HL-60 (cell line): ENCODE results near the gene OR56A1.

Source experiments
- DNase-seq, 2 experiments: peaks; one replicate each; pipeline ENCODE4 v3.0.0-alpha.2; 2010 to 2020; ENCODE audit warnings: low read depth in 1 of 2, low spot score in 1 of 2
- H3K27ac ChIP-seq: fragments of 250-450 bp; sonication (Bioruptor Pico); replicated peaks from 2 replicates; pipeline ENCODE4 v1.5.1; 2020; ENCODE audit warnings: mild to moderate bottlenecking, moderate library complexity
- H3K27me3 ChIP-seq: fragments of 250-450 bp; sonication (Bioruptor Pico); 2 replicates; pipeline ENCODE4 v1.5.1; 2021; ENCODE audit warnings: mild to moderate bottlenecking, moderate library complexity; ENCODE audit not compliant: insufficient read depth, poor library complexity, severe bottlenecking
- H3K4me3 ChIP-seq: replicated peaks from 2 replicates; pipeline ENCODE4 v1.5.1; 2011; ENCODE audit warnings: mild to moderate bottlenecking, control low read depth, low read length; ENCODE audit not compliant: insufficient read depth
- GABPA ChIP-seq: IDR thresholded peaks from 2 replicates; pipeline ENCODE4 v1.6.1; 2012; ENCODE audit warnings: low read depth
- POLR2AphosphoS5 ChIP-seq: IDR thresholded peaks from 2 replicates; pipeline ENCODE4 v1.6.1; 2012; ENCODE audit warnings: low read depth
- REST ChIP-seq: IDR thresholded peaks from 2 replicates; pipeline ENCODE4 v1.6.1; 2012; ENCODE audit warnings: low read depth; ENCODE audit not compliant: insufficient replicate concordance
- SPI1 ChIP-seq: IDR thresholded peaks from 2 replicates; pipeline ENCODE4 v1.6.1; 2012; ENCODE audit warnings: low read depth, mild to moderate bottlenecking, borderline replicate concordance
- TF ChIP-seq, protein P1 (sequence below): IDR thresholded peaks from one replicate; pipeline ENCODE4 v1.5.1; 2011; ENCODE audit warnings: low read length, control low read depth, inconsistent platforms; ENCODE audit not compliant: insufficient read depth

The OR56A1 gene

DNA sequence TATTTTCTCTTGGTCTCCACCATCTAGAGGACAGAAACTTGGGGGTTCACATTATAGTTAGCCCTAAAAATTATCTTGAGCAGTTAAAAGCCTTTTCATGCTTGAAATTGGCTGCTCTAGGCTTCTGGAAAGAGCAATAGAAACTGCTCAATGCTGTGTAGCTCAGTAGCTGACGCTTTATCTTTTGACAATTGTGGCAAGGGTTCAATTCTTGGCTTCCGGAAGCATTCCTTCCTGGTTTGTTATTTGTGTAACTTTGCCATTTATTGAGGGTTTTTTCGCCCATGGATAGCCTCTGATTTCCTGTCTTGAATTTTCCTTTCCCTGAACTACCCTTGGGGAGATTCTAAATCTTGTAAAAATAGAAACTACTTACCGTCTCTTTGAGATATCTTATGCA lies 10.3 kb upstream of the OR56A1 start:
- H3K27ac ChIP-seq, result no peak overlapping the region
- TF ChIP-seq SPI1, result no peak
- TF ChIP-seq REST, result no peak
- no peak for TF ChIP-seq GABPA
- TF ChIP-seq, protein P1, sequence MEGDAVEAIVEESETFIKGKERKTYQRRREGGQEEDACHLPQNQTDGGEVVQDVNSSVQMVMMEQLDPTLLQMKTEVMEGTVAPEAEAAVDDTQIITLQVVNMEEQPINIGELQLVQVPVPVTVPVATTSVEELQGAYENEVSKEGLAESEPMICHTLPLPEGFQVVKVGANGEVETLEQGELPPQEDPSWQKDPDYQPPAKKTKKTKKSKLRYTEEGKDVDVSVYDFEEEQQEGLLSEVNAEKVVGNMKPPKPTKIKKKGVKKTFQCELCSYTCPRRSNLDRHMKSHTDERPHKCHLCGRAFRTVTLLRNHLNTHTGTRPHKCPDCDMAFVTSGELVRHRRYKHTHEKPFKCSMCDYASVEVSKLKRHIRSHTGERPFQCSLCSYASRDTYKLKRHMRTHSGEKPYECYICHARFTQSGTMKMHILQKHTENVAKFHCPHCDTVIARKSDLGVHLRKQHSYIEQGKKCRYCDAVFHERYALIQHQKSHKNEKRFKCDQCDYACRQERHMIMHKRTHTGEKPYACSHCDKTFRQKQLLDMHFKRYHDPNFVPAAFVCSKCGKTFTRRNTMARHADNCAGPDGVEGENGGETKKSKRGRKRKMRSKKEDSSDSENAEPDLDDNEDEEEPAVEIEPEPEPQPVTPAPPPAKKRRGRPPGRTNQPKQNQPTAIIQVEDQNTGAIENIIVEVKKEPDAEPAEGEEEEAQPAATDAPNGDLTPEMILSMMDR, result no peak
- TF ChIP-seq POLR2AphosphoS5, result no peak
- DNase-seq, result no peak
- no peak overlapping the region for H3K4me3 ChIP-seq
- peaks cover 2% of the 10 kb centered on the region for H3K27me3 ChIP-seq

GRCh38 chr11:6027501-6027900 lies 3.1 kb downstream of the OR56A1 start:
- TF ChIP-seq, protein P1, result no peak
- TF ChIP-seq SPI1, result no peak
- no peak for TF ChIP-seq REST
- TF ChIP-seq POLR2AphosphoS5, result no peak
- TF ChIP-seq GABPA, result no peak
- no peak for DNase-seq

GRCh38 chr11:6025056-6025455 lies 5.5 kb downstream of the OR56A1 start:
- Histone ChIP-seq H3K4me3 (no peak overlapping the region), H3K27me3 (no peaks in the 10 kb centered on the region), H3K27ac (no peak overlapping the region)
- DNase-seq, result no peak
- TF ChIP-seq SPI1, result no peak
- TF ChIP-seq GABPA, result no peak
- TF ChIP-seq, protein P1, result no peak
- no peak for TF ChIP-seq REST
- no peak for TF ChIP-seq POLR2AphosphoS5

More at GRCh38 chr11:6027501-6027900, 3.1 kb downstream of the OR56A1 start:
- no peak overlapping the region for H3K4me3 ChIP-seq
- H3K27ac ChIP-seq, result no peak overlapping the region
- no peaks in the 10 kb centered on the region for H3K27me3 ChIP-seq
